IPS-18a (cell line): ENCODE data around the gene RNF225.

Experiments
- H3K27ac ChIP-seq: one replicate; pipeline ENCODE4 v1.5.1; 2013; ENCODE audit warnings: low read length
- H3K27me3 ChIP-seq: one replicate; pipeline ENCODE4 v1.6.1; 2013; ENCODE audit warnings: mild to moderate bottlenecking, low read length; ENCODE audit not compliant: control insufficient read depth, insufficient read depth
- H3K36me3 ChIP-seq: one replicate; pipeline ENCODE4 v1.6.1; 2013; ENCODE audit warnings: low read depth, low read length; ENCODE audit not compliant: control insufficient read depth
- H3K4me1 ChIP-seq: one replicate; pipeline ENCODE4 v1.6.1; 2013; ENCODE audit warnings: low read depth, low read length; ENCODE audit not compliant: control insufficient read depth
- H3K4me3 ChIP-seq: one replicate; pipeline ENCODE4 v1.5.1; 2013; ENCODE audit warnings: low read length
- H3K9ac ChIP-seq: one replicate; pipeline ENCODE4 v1.6.1; 2013; ENCODE audit warnings: mild to moderate bottlenecking, low read length, moderate library complexity
- H3K9me3 ChIP-seq: one replicate; pipeline ENCODE4 v1.6.1; 2013; ENCODE audit warnings: low read depth, low read length; ENCODE audit not compliant: control insufficient read depth

RNF225 gene

GRCh38 chr19:58353717-58354477, 41.6 kb upstream of the RNF225 start:
- H3K36me3 ChIP-seq: no peaks in the 10 kb centered on the region
- H3K4me1 ChIP-seq: no peaks in the 10 kb centered on the region
- no peak overlapping the region for H3K4me3 ChIP-seq
- H3K9ac ChIP-seq: no peak overlapping the region
- no peaks in the 10 kb centered on the region for H3K9me3 ChIP-seq
- H3K27me3 ChIP-seq: no peaks in the 10 kb centered on the region
- H3K27ac ChIP-seq: no peak overlapping the region

- Histone ChIP-seq H3K9ac (no peak overlapping the region), H3K27ac (no peak overlapping the region), H3K36me3 (no peaks in the 10 kb centered on the region), H3K4me3 (no peak overlapping the region), H3K27me3 (no peaks in the 10 kb centered on the region), H3K9me3 (no peaks in the 10 kb centered on the region), H3K4me1 (no peaks in the 10 kb centered on the region)
Measured at GRCh38 chr19:58354478-58355030, 40.9 kb upstream of the RNF225 start.

DNA sequence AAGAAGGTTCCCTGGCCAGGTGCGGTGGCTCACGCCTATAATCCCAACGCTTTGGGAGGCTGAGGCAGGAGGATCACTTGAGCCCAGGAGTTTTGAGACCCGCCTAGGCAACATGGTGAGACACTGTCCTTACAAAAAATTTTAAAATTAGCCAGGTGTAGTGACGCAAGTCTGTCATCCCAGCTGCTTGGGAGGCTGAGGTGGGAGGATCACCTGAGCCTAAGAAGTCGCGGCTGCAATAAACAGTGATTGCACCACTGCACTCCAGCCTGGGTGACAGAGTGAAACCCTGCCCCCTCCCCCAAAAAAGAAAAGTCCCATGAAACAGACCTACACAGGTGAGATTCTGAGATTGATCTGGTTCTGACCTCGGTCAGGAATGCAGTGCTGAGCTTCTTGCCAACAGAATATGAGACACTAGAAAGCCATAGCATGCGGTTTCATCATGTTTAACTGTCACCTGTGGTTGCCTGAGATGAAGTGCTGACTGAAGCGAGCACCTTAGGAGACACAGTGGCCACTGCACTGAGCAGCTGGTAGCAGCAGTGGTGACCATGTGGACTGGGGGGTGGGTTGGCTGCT, 40.1 kb upstream of the RNF225 start:
- H3K36me3 ChIP-seq: no peaks in the 10 kb centered on the region
- H3K9ac ChIP-seq: no peak overlapping the region
- H3K27ac ChIP-seq: no peak overlapping the region
- no peaks in the 10 kb centered on the region for H3K4me1 ChIP-seq
- H3K9me3 ChIP-seq: no peaks in the 10 kb centered on the region
- no peak overlapping the region for H3K4me3 ChIP-seq
- no peaks in the 10 kb centered on the region for H3K27me3 ChIP-seq

GRCh38 chr19:58355908-58356765, 39.3 kb upstream of the RNF225 start:
- H3K27me3 ChIP-seq: no peaks in the 10 kb centered on the region
- H3K4me3 ChIP-seq: no peak overlapping the region
- no peaks in the 10 kb centered on the region for H3K36me3 ChIP-seq
- no peak overlapping the region for H3K9ac ChIP-seq
- peaks cover under 1% of the 10 kb centered on the region for H3K4me1 ChIP-seq
- H3K9me3 ChIP-seq: no peaks in the 10 kb centered on the region
- H3K27ac ChIP-seq: no peak overlapping the region

DNA sequence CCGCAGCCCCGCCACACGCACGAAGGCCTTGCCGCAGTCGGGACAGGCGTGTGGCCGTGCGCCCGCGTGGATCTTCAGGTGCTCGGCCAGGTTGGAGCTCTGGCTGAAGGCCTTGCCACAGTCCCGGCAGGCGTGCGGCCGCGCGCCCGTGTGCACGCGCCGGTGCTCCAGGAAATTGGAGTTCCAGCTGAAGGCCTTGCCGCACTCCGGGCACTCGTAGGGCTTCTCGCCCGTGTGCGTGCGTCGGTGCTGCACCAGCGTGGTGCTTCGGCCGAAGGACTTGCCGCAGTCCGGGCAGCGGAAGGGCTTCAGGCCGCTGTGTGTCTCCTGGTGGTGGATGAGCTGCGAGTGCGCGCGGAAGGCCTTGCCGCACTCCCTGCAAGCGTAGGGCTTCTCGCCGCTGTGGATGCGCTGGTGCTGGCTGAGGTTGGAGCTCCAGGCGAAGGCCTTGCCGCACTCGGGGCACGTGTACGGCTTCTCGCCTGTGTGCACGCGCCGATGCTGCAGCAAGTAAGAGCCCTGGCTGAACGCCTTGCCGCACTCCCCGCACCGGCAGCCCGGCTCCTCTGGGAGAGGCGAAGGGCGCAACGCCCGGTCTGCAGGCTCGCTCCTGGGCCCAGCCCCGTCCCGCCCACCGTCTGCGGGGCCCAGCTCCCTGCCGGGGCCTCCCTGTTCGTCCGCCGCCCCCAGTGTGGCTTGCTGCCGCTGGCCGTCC, 38.5 kb upstream of the RNF225 start:
- Histone ChIP-seq H3K9ac (no peak overlapping the region), H3K27ac (no peak overlapping the region), H3K27me3 (no peaks in the 10 kb centered on the region), H3K4me3 (no peak overlapping the region), H3K9me3 (no peaks in the 10 kb centered on the region), H3K4me1 (peaks cover 7% of the 10 kb centered on the region), H3K36me3 (no peaks in the 10 kb centered on the region)

- no peak overlapping the region for H3K9ac ChIP-seq
- no peaks in the 10 kb centered on the region for H3K9me3 ChIP-seq
- H3K4me3 ChIP-seq: no peak overlapping the region
- H3K36me3 ChIP-seq: no peaks in the 10 kb centered on the region
- H3K4me1 ChIP-seq: peaks cover 7% of the 10 kb centered on the region
- no peaks in the 10 kb centered on the region for H3K27me3 ChIP-seq
- H3K27ac ChIP-seq: no peak overlapping the region
Measured at GRCh38 chr19:58357481-58358145, 37.8 kb upstream of the RNF225 start.

DNA sequence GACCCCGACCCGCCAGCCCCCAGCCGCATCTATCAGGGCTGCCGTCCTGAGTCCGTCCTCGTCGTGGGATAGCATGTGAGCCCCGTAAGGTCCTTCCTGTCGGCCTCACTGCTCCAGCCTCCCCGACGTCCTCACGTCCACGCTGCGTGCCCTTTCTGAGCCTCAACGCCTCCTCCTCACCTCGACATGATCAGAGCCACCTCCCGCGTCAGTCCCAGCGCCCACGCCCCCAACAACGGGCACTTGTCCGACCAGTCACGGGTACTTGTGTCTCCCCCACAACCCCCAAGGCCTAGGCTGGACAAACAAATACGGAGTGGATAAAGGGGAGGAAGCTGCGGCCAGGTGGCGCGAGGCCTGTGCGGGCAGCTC, 33.6 kb upstream of the RNF225 start:
- Histone ChIP-seq H3K9ac (peak overlapping the region; percentile 97), H3K27ac (peak overlapping the region; percentile 97), H3K4me1 (peaks cover 7% of the 10 kb centered on the region), H3K27me3 (no peaks in the 10 kb centered on the region), H3K9me3 (no peaks in the 10 kb centered on the region), H3K4me3 (peak overlapping the region; percentile 99), H3K36me3 (no peaks in the 10 kb centered on the region)

GRCh38 chr19:58362272-58362994, 33.0 kb upstream of the RNF225 start, which contains the start of gene ZNF497:
ZNF497 (minus strand) TSS chr19:58362751; CDS start chr19:58357635, 5,116 bp downstream.
- Histone ChIP-seq H3K9me3 (no peaks in the 10 kb centered on the region), H3K4me1 (peaks cover 7% of the 10 kb centered on the region), H3K27me3 (no peaks in the 10 kb centered on the region), H3K27ac (peak within 1 kb of the TSS; percentile 97), H3K9ac (peak within 1 kb of the TSS; percentile 97), H3K4me3 (peak within 1 kb of the TSS; percentile 99), H3K36me3 (no peaks in the 10 kb centered on the region)

DNA sequence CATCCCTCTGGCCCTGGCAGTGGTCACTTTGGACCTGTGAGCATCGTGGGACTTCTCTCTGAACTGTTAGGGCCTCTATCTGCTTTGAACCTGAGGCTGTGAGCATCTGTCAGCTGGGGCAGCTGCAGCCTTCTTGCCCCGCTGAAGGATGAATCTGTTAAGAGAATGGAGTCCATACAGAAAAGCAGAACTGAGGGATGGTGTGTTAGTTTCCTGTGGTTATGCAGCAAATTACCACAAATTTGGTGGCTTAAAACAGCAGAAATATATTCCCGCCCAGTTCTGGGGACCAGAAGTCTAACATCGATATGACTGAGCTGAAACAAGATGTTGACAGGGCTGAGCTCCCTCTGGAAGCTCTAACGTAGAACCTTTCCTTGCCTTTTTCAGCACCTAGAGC, 31.3 kb upstream of the RNF225 start:
- no peaks in the 10 kb centered on the region for H3K36me3 ChIP-seq
- H3K4me1 ChIP-seq: peaks cover 7% of the 10 kb centered on the region
- H3K9me3 ChIP-seq: no peaks in the 10 kb centered on the region
- no peak overlapping the region for H3K4me3 ChIP-seq
- H3K9ac ChIP-seq: no peak overlapping the region
- no peak overlapping the region for H3K27ac ChIP-seq
- H3K27me3 ChIP-seq: no peaks in the 10 kb centered on the region
